Body of pancreas (tissue), 4 donors: Measurements from ENCODE around the gene COL15A1. TPM values are rescaled to one million over a fixed set of nuclear protein-coding genes. Genes with fewer than 3 reads are reported as not detected.

ENCODE experiments used
- ATAC-seq: fragments of 150-250 bp; one replicate; pipeline ENCODE4 v1.9.1; 2016
- DNase-seq, 4 donors: peaks; one replicate each; pipeline ENCODE4 v3.0.0-alpha.2; 2019
- H3K27ac ChIP-seq, 4 donors: fragments of 200-600 bp; sonication (generic); 1 replicate in 3 of 4; 2 replicates in 1 of 4; pipeline versions ENCODE4 v1.5.1 to v1.6.1; 2016 to 2019; ENCODE audit warnings: mild to moderate bottlenecking in 1 of 4, mixed read lengths in 1 of 4, moderate library complexity in 1 of 4
- H3K27me3 ChIP-seq, 2 donors: fragments of 200-600 bp; sonication (generic); one replicate each; pipeline ENCODE4 v1.6.0; 2016; ENCODE audit warnings: mild to moderate bottlenecking in 1 of 2
- H3K36me3 ChIP-seq, 2 donors: fragments of 200-600 bp; sonication (generic); replicated peaks in 1 of 2; 2 replicates each; pipeline ENCODE4 v1.5.1; 2016; ENCODE audit warnings: low read depth in 2 of 2; ENCODE audit not compliant: insufficient read depth in 1 of 2
- H3K4me1 ChIP-seq: fragments of 200-600 bp; sonication (generic); one replicate; pipeline ENCODE4 v1.6.0; 2016
- H3K4me3 ChIP-seq, 2 donors: fragments of 200-600 bp; sonication (generic); 1 replicate in 1 of 2; 2 replicates in 1 of 2; pipeline ENCODE4 v1.5.1; 2016 to 2019
- H3K9me3 ChIP-seq, 3 donors: fragments of 200-600 bp; sonication (generic); 1 replicate in 2 of 3; 2 replicates in 1 of 3; pipeline ENCODE4 v1.5.1; 2016
- CTCF ChIP-seq, 7 experiments: fragments of 450-650 bp in 4 of 7; fragments of 200-600 bp in 3 of 7; sonication (generic) in 3 of 7; IDR thresholded peaks; one replicate each; pipeline ENCODE4 v1.5.1; 2016 to 2019; ENCODE audit warnings: antibody characterized with exemption in 7 of 7
- POLR2A ChIP-seq, 3 donors: fragments of 450-650 bp; IDR thresholded peaks; one replicate each; pipeline ENCODE4 v1.6.1; 2016; ENCODE audit warnings: antibody characterized with exemption in 3 of 3, mild to moderate bottlenecking in 2 of 3
- WGBS, 2 donors: methylation state at CpG; one replicate each; pipeline ENCODE4 v1.1.5; 2017; 5-methylcytosine and 5-hydroxymethylcytosine counted together
- intact Hi-C: fragments of 100-400 bp; cut with DNase I; formaldehyde crosslinking; loops from one replicate; pipeline ENCODE4 v1.15.1; 2023
- total RNA-seq, 2 donors: library from RNA; depleted of rRNA; stranded (reverse); fragments of >200 nt; gene quantifications; one replicate each; pipeline ENCODE4 v1.1.0, GENCODE V29; 2016

Gene COL15A1
- total RNA-seq, 2 donors from 2014 or later: 6.7 to 55.4 TPM

GRCh38 chr9:99027443-99027842 is 83.7 kb downstream of the COL15A1 start:
- no peak for TF ChIP-seq POLR2A (IDR thresholded peaks at IDR 0.05)
- no peak for TF ChIP-seq CTCF (IDR thresholded peaks at IDR 0.05)
- DNase-seq (no peak), ATAC-seq (no peak)
- no peaks in the 10 kb centered on the region for H3K9me3 ChIP-seq
- intact Hi-C loops: no loop called here
- H3K27me3 ChIP-seq: no peaks in the 10 kb centered on the region
- H3K27ac ChIP-seq: no peak overlapping the region
- H3K36me3 ChIP-seq: no peaks in the 10 kb centered on the region
- no peak overlapping the region for H3K4me3 ChIP-seq
- H3K4me1 ChIP-seq: no peaks in the 10 kb centered on the region
- WGBS, 2 donors: 71 to 86% methylated on average over 1 of the region's 1 CpG

GRCh38 chr9:99029083-99029645 is 85.5 kb downstream of the COL15A1 start:
- H3K27me3 ChIP-seq: no peaks in the 10 kb centered on the region
- ATAC-seq (no peak), DNase-seq (no peak)
- no peak overlapping the region for H3K27ac ChIP-seq
- TF ChIP-seq POLR2A (IDR thresholded peaks at IDR 0.05) (no peak), CTCF (IDR thresholded peaks at IDR 0.05) (no peak)
- H3K9me3 ChIP-seq: no peaks in the 10 kb centered on the region
- WGBS, 2 donors: 71 to 73% methylated on average over 2 of the region's 2 CpGs
- H3K4me1 ChIP-seq: no peaks in the 10 kb centered on the region
- intact Hi-C loops: no loop called here
- no peaks in the 10 kb centered on the region for H3K36me3 ChIP-seq
- H3K4me3 ChIP-seq: no peak overlapping the region

- no peaks in the 10 kb centered on the region for H3K4me1 ChIP-seq
- no peak overlapping the region for H3K4me3 ChIP-seq
- H3K36me3 ChIP-seq: no peaks in the 10 kb centered on the region
- TF ChIP-seq POLR2A (IDR thresholded peaks at IDR 0.05): no peak
- TF ChIP-seq CTCF (IDR thresholded peaks at IDR 0.05): no peak
- H3K9me3 ChIP-seq: no peaks in the 10 kb centered on the region
- intact Hi-C loops: no loop called here
- no peaks in the 10 kb centered on the region for H3K27me3 ChIP-seq
- DNase-seq (no peak), ATAC-seq (peak; percentile 50)
- WGBS, 2 donors: 52 to 68% methylated on average over 3 of the region's 3 CpGs
- no peak overlapping the region for H3K27ac ChIP-seq
Observed at GRCh38 chr9:99030092-99030511, 86.4 kb downstream of the COL15A1 start.

GRCh38 chr9:99030610-99031109 is 87.0 kb downstream of the COL15A1 start:
- no peak overlapping the region for H3K4me3 ChIP-seq
- no peaks in the 10 kb centered on the region for H3K27me3 ChIP-seq
- H3K27ac ChIP-seq: no peak overlapping the region
- TF ChIP-seq POLR2A (IDR thresholded peaks at IDR 0.05) (no peak), CTCF (IDR thresholded peaks at IDR 0.05) (no peak)
- DNase-seq: no peak
- no peaks in the 10 kb centered on the region for H3K4me1 ChIP-seq
- no peaks in the 10 kb centered on the region for H3K36me3 ChIP-seq
- intact Hi-C loops: no loop called here
- no peaks in the 10 kb centered on the region for H3K9me3 ChIP-seq
- 90 to 91% methylated on average over 3 of the region's 3 CpGs for WGBS, 2 donors
- no peak for ATAC-seq

GRCh38 chr9:99031319-99031718 is 87.6 kb downstream of the COL15A1 start:
- intact Hi-C loops: no loop called here
- no peak for DNase-seq
- H3K36me3 ChIP-seq: no peaks in the 10 kb centered on the region
- 84 to 98% methylated on average over 5 of the region's 6 CpGs for WGBS, 2 donors
- no peaks in the 10 kb centered on the region for H3K4me1 ChIP-seq
- no peaks in the 10 kb centered on the region for H3K27me3 ChIP-seq
- TF ChIP-seq CTCF (IDR thresholded peaks at IDR 0.05): no peak
- TF ChIP-seq POLR2A (IDR thresholded peaks at IDR 0.05): no peak
- H3K27ac ChIP-seq: no peak overlapping the region
- ATAC-seq: no peak
- no peaks in the 10 kb centered on the region for H3K9me3 ChIP-seq
- H3K4me3 ChIP-seq: no peak overlapping the region
